HFFc6 (cell line): ENCODE data around the gene LYSMD3. TPM values are rescaled to one million over a fixed set of nuclear protein-coding genes. Genes with fewer than 3 reads are reported as not detected.

Source experiments
- DNase-seq: peaks from one replicate; pipeline ENCODE4 v3.0.0-alpha.2; 2018
- H3K27ac Mint-ChIP-seq: 2 replicates; pipeline ENCODE4 v1.8.0; 2020; ENCODE audit warnings: mild to moderate bottlenecking, mixed read lengths
- H3K27me3 Mint-ChIP-seq: 2 replicates; pipeline ENCODE4 v1.8.0; 2021; ENCODE audit warnings: mild to moderate bottlenecking, moderate library complexity, mixed read lengths; ENCODE audit not compliant: insufficient read depth
- H3K36me3 Mint-ChIP-seq: 2 replicates; pipeline ENCODE4 v1.8.0; 2021; ENCODE audit warnings: low read depth, mixed read lengths
- H3K4me1 Mint-ChIP-seq: 2 replicates; pipeline ENCODE4 v1.8.0; 2020; ENCODE audit warnings: low read depth, mixed read lengths
- H3K4me3 Mint-ChIP-seq: 2 replicates; pipeline ENCODE4 v1.8.0; 2020; ENCODE audit warnings: mild to moderate bottlenecking, moderate library complexity, mixed read lengths
- H3K9me3 Mint-ChIP-seq: 2 replicates; pipeline ENCODE4 v1.8.0; 2020; ENCODE audit warnings: mild to moderate bottlenecking, mixed read lengths
- CTCF ChIP-seq: fragments of 200-600 bp; sonication (generic); IDR thresholded peaks from 2 replicates; pipeline ENCODE4 v1.5.0; 2021; ENCODE audit warnings: antibody characterized with exemption, mild to moderate bottlenecking
- total RNA-seq, 6 experiments: library from RNA; stranded (reverse); fragmentation: NEBNext Ultra II Directional; extraction: Animal tissue kit (Norgen Biotek cat#: 25700); gene quantifications; 2 replicates in 1 of 6; 3 replicates in 5 of 6; pipeline ENCODE4 v1.2.3, GENCODE V29; 2021

LYSMD3 gene
- total RNA-seq, 6 experiments from 2014 or later, result 28.5 to 34.8 (median 31.6) TPM

- no peak overlapping the region for H3K27ac Mint-ChIP-seq
- H3K4me1 Mint-ChIP-seq, result peaks cover 50% of the 10 kb centered on the region
Observed at GRCh38 chr5:90480699-90481098, 48.7 kb downstream of the LYSMD3 start.

GRCh38 chr5:90479611-90480385 lies 49.6 kb downstream of the LYSMD3 start:
- peak overlapping the region; percentile 11; the same call in 1 of the 2 replicates for H3K4me3 Mint-ChIP-seq
- H3K36me3 Mint-ChIP-seq, result peaks cover 6% of the 10 kb centered on the region
- no peak for TF ChIP-seq CTCF
- H3K27ac Mint-ChIP-seq, result peak overlapping the region; percentile 75
- H3K9me3 Mint-ChIP-seq, result no peaks in the 10 kb centered on the region
- H3K4me1 Mint-ChIP-seq, result peaks cover 54% of the 10 kb centered on the region
- peak; percentile 33 for DNase-seq
- H3K27me3 Mint-ChIP-seq, result peaks cover 1% of the 10 kb centered on the region; the same call in 1 of the 2 replicates

More at GRCh38 chr5:90480699-90481098, 48.7 kb downstream of the LYSMD3 start:
- Mint-ChIP-seq H3K9me3 (no peaks in the 10 kb centered on the region), H3K27me3 (no peaks in the 10 kb centered on the region), H3K4me3 (no peak overlapping the region), H3K36me3 (peaks cover 6% of the 10 kb centered on the region)
- TF ChIP-seq CTCF, result no peak
- no peak for DNase-seq

GRCh38 chr5:90477621-90478215 lies 51.7 kb downstream of the LYSMD3 start:
- no peak for TF ChIP-seq CTCF
- Mint-ChIP-seq H3K4me1 (peaks cover 49% of the 10 kb centered on the region), H3K4me3 (no peak overlapping the region), H3K27ac (no peak overlapping the region), H3K36me3 (peaks cover 4% of the 10 kb centered on the region; the same call in 1 of the 2 replicates), H3K9me3 (no peaks in the 10 kb centered on the region), H3K27me3 (peaks cover 3% of the 10 kb centered on the region; the same call in 1 of the 2 replicates)
- DNase-seq, result no peak

- Mint-ChIP-seq H3K4me1 (peaks cover 53% of the 10 kb centered on the region), H3K9me3 (no peaks in the 10 kb centered on the region), H3K27me3 (peaks cover 3% of the 10 kb centered on the region; the same call in 1 of the 2 replicates), H3K4me3 (no peak overlapping the region), H3K27ac (peak overlapping the region; percentile 3; the same call in 1 of the 2 replicates), H3K36me3 (peaks cover 4% of the 10 kb centered on the region; the same call in 1 of the 2 replicates)
- TF ChIP-seq CTCF, result no peak
- DNase-seq, result no peak
Observed at GRCh38 chr5:90477073-90477472, 52.3 kb downstream of the LYSMD3 start.

GRCh38 chr5:90476391-90476790 lies 53.0 kb downstream of the LYSMD3 start:
- no peaks in the 10 kb centered on the region for H3K9me3 Mint-ChIP-seq
- H3K4me1 Mint-ChIP-seq, result peaks cover 53% of the 10 kb centered on the region
- no peak for TF ChIP-seq CTCF
- no peak overlapping the region for H3K27ac Mint-ChIP-seq
- no peak for DNase-seq
- H3K36me3 Mint-ChIP-seq, result peaks cover 4% of the 10 kb centered on the region; the same call in 1 of the 2 replicates
- 0 out of 2 replicates have a peak overlapping the region, but pooled peaks have one; percentile 99 for H3K4me3 Mint-ChIP-seq
- H3K27me3 Mint-ChIP-seq, result peaks cover 3% of the 10 kb centered on the region; the same call in 1 of the 2 replicates
